ENCODE data around the gene GLUL.
"Not testable (repeated sequence)": the region's sequence is repeated elsewhere in the genome, so short reads cannot be mapped to it uniquely, and the experiment has no call there.

Gene GLUL

DNA sequence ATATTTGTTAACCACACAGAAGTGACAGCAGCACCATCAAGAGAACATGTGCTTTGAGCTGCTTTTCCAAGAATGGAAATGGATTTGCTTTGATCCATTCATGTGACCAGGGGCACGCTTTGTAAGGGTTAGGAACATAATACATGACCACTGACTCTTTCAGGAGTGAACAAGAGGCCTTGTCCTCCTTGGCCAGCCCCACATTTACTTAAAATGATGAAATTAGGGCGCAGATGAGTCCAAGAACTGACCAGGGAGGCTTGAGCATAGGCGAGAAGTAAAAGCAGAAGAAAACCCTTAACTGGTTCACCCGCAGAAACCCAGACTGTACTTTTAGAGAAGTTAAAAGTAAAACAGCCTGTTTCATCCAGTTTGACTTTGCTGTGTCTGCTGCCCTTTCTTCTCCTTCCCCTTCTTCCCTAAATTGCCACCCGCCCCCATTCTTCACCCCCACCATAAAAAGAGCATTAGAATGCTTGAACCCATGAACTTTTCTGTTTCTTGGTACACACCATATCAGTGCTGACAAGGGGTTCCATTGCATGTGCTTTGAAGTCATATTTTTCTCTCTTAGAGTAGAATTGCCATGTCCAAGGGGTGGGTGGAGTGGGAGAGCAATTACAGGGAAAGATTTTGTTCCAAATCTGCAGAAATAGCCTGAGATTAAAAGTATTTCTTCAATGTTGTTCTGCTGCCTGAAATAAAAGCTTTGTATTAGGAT lies 2.6 kb upstream of the GLUL start:
- no peak for DNase-seq

DNA sequence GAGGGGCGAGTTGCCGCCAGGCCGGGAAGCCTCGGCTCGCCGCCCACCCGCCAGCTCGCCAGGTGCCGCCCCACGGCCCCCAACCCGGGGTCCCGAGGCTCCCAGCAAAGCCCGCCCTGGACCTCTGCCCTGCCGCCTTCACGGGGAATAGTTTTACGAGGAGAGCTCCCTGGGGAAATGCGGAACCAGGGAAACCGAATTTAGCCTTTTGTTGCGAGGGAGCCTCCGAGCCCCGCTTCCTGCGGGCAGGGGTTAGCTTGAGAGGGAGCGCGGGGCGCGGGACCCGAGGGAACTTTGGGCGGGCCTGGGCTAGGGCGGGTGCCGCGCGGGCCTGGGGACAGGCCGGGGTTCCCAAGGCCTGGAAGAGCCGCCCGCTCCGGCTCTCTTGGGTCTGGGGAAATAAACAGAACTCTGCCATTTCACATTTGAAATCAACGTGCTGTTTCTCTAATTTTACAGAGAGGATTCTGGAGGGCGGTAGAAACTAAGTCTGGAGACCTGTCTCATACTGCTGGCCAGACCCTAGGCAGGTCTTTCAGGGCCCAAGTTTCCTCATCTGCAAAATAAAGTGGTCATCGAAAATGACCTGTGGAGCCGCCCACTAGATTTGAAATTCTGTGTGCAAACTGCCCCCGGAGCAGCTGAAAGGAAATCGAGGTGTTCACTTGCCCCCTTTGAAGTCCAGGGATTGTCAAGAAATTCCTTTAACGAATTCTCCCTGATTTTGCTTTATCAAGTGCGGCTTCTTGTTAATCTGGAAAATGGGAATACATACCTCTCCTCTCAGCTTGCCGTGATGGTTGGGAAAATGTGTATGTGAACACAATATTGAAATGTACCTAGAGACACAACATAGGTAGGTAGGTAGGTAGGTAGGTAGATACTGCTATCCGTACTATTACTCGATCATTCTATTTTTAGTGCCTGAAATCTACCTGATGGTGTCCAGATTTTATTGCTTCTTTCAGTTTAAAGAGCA lies 749 bp upstream of the GLUL start:
- peak; percentile 12 for DNase-seq

DNA sequence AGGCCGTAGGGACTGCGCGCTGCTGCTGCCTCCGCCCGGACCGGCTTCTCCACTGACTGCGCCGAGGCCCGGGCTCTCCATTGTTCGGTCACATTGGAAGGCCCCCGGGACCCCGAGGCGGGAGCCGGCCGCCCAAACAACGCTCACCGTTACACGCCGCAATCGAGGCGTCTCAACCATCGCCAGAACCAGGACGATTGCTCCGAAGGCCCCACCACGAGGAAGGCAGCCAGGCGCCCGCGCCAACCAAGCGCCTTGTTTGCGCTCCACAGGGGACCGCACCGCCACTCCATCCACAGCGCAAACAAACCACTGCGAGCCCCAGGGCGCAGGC lies 595 bp downstream of the GLUL start:
- no peak for DNase-seq

DNA sequence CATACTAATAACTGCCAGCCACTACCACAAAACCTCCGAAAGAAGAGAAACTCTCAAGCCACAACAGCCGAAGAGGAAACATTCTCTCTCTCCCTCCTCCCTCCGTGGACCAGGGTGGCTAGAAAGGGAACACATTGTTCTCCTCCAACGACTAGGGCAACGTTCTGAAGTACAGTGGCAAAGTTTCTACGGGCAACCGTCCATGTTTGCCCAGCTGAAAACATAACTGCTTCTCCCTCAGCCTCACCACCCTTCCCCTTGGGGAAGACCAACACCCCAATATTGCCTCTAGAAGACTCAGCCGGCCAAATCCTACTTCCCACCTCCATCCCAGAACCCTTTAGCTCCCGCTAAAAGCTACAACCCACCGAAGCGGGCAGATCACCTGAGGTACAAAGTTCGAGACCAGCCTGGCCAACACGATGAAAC lies 2.0 kb downstream of the GLUL start:
- no peak for DNase-seq

DNA sequence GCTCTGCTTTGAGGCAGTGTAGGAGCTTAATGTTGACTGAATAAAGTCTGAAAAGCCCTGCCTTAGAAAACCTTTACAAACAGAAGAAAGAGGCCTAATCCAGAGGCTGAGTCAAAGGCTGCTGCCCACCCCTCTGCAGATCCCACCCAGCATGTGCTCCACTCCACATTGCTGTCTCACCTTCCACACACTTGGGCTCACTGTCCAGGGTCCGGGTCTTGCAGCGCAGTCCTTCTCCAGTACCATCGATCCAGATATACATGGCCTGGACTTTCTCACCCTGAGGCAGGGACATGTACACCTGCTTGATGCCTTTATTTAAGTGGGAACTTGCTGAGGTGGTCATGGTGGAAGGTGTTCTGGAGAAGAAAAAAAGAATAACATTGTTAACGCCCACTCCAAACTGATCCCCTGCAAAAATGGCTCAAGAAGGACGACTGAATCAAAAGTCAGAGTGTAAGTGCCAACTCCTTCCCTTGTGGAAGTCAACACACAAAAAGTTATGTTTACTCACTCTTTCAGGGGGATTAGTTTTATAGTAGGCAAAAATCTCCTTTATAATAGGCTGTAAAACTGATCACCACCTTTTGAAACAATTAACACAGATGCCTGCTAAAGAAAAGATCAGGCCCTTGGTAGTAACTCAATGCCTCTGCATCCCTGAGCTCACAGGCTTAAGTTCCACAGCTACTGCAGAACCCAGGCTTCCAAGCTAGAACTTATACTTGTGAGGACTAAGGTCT lies 3.0 kb downstream of the GLUL start:
- no peak for DNase-seq

DNA sequence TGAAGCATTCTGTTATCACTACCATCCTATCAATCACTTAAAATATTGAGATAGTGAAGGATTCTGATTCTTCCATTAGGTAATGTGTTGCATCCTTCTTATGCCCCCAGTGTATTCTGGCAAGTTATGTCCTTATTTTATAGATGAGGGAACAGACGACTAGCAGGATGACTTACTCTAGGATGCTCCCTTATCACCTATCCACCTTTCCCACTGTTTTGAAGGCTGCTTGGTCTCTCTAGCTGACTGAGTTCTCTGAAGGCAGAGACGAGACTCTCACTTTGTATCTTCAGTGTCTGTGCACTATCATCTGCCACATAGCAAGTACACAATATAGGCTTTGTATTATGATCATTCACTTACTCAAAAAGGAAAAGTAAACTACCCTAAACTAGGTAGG lies 4.0 kb downstream of the GLUL start:
- DNase-seq: no peak

DNA sequence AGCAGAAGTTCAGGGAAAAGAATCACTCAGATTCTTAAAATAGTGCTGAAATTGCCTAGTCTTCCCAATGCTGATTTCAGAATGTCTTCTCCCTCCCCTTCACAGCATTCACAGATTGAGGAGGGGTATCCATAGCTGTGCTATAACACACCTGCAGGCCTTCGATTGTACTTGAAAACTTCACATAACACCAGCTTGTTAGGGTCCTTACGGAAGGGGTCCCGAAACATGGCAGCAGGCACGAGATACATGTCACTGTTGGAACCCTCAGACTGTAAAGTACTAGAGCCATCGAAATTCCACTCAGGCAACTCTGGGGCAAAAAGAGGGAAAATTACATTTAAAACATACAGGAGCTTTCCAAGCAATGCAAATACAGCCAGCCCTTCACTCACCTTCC lies 4.6 kb downstream of the GLUL start:
- DNase-seq: no peak

DNA sequence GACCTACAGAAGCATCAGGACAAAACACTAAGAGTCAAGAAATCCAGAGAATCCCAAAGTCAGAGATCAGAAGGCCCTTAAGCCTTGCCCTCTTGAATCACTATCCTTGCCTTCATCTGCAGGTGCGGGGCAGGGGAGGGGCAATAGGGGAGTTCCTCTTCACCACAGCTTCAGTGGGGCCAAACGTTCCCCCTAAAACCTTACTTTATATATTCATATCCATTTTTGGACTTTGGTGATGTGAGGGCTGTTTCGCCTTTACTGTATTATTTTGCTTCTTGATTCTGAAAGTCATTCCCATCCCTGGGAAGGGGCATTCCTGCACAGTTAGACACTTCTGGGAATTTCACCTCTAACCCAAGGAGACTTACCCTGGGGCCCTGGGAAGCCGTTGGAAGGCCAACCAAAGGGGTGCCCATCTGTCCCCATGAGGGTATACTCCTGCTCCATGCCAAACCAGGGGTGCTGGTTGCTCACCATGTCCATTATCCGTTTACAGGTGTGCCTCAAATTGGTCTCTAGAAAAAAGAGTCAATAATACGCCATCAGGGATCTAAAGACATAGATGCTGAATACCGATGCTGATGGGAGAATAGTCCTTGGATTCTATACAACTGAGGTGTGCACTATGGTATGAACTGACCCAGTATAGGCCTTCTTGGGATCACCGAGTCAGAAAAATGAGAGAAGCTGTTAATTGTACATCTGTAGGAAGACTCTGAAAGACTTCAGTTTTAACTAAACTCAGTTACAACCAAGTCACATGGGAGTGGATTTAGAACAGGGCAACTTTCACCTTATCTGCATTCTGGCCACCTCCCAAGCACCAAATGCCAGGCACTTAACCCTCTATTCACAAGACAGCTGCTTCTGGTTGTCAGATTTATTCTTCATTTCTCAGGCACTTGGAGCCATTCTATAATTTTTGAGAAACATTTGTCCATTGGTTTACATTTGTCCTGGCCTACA lies 5.4 kb downstream of the GLUL start:
- no peak for DNase-seq

DNA sequence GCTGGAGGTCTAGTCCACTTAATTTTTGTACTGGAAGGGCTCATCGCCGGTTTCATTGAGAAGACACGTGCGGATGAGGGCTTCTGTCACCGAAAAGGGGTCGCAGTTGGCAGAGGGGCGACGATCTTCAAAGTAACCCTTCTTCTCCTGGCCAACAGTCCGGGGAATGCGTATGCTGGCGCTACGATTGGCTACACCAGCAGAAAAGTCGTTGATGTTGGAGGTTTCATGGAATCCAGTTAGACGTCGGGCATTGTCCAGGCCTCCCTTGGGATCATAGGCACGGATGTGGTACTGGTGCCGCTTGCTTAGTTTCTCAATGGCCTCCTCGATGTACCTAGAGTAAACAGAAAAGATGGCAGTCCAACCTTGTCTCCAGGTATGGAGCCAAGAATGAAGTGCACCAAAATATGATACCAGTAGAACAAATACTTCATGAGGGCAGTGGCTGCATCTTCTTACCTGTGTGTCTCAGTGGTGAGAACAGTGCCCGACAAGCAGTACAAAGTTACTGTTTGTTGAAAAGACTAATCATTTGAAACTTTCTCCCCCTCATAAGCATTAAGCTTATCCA lies 7.1 kb downstream of the GLUL start:
- no peak for DNase-seq

DNA sequence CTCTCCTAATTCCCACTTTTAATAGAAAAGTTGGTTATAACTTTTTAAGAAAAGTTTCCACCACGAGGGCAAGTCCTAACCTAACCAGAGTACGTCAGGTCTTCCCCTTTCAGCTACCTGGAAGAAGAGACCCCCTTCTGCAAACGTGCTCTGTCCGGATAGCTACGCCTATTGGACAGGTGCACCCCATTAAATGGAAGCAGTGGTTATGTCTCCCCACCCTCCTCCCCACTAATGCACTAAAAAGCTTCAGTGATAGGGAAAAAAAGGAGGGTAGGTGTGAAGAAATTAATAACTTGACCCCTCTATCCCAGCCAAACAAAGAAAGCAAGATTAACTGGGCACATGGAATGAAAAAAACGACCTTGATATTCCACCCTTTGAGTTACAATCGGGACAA lies 7.7 kb downstream of the GLUL start:
- no peak for DNase-seq

DNA sequence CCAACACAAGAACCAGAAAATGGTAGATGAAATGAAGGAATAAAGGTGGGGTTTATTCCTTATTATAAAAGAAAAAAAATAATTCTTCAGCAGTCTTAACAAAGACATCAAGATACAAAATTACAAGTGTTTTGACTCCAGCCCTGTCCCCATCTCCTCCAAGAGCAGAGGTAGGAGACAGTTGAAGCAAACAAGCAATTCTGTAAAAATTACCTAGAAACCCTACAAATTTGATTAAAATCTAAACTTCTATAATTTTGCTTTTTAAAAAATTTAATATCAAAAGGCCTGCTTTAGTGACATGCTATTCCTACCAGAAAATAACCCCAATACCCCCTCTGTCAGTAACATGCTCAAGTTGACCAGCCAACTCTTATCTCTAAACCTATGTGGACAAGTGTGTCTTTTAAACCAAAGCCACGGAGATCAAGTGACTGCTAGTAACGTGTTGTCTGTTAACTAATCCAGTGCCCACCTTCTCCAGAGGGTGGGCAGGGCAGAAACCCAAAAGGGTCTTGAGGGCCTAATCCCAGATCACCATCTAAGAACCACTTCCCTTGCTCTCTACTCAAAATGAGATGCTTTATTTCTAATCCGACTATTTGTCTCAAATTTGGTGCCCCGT lies 8.4 kb downstream of the GLUL start:
- no peak for DNase-seq

DNA sequence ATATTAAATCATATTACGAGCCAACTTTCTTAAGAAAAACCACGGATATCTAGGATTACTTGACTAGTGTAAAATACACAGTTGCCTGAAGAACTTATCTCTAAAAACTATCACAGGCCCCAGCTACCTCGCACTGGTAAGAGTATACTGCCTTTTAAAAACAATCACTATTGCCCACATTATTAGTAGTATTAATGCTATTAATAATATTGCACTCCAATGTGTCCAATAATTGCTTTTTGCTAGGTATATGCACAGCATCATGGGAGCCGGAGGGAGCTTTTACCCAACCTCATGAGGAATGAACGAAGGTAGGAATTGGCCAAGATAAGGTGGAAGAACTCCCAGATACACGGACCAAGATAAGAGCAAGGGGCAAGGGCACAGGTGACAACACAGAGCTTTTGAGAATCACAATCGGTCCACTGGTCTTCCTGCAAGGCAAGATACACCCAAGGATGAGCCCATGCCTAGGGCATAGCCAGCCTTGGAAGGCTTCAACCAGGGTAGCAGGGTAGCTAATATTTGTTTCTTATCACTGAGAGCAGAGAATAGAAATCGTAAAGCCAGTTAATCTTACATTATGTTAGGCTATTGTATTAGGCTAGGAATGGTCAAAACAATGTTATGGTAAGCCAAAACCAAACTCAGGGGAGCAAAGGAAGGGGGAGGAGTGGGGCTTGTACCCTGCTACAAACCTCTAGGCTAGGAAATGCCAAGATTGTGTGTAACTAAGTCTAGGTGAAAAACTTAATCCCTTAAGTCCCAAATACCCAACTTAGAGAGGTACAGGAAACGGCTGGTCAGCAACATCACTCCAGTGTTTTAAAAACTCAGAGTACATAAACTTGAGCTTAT lies 9.4 kb downstream of the GLUL start:
- DNase-seq: no peak

DNA sequence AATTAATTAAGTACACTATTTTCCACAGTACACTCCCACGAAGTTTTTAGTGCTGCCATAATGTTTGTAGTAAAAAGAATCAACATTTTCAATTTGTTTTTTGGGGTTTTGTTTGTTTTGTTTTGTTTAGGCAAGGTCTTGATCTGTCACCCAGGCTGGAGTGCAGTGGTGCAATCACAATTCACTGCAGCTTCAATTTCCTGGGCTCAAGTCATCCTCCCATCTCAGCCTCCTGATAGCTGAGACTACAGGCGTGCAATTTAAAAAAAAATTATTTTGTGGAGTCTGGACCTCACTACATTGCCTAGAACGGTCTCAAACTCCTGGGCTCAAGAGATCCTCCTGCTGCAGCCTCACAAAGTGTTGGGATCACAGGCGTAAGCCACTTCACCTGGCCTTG lies 11.4 kb downstream of the GLUL start:
- no peak for DNase-seq

DNA sequence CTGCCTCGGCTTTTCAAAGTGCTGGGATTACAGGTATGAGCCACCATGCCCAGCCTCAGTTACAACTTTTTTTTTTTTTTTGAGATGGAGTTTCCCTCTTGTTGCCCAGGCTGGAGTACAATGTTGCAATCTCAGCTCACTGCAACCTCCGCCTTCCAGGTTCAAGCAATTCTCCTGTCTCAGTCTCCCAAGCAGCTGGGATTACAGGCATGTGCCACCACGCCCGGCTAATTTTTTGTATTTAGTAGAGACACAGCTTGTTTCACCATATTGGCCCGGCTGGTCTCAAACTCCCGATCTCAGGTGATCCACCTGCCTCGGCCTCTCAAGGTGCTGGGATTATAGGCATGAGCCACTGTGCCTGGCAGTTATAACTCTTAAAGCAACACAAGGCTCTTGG lies 11.8 kb downstream of the GLUL start:
- not testable (repeated sequence) for DNase-seq

DNA sequence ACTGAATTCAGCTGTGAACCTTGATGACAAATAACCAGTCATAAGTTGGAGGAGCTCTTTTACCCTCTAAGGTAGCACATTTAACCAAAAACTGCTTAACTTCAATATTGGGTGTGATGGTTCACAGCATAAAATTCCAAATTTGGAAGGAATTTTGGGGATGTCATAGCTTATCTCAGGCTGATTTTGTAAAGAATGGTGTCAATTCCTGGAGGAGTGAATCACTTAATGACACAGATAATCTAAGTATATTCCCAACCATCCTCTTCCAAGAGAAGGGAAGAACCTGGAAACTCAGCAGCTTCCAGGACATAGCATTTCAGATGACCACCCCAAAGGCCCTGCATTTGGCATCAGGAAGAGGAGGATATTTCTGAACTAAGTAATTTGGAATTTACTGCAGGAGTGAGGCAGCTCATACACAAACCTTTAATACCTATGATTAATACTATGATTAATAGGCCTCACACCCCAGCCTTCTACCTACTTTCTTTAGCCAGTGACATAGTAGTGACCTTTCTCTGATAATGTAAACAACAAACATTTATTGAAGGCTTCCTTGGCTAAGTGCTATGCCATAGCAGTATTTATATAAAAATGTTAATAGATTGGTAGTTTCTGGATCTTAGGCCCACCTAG lies 14.5 kb downstream of the GLUL start:
- DNase-seq: no peak

DNA sequence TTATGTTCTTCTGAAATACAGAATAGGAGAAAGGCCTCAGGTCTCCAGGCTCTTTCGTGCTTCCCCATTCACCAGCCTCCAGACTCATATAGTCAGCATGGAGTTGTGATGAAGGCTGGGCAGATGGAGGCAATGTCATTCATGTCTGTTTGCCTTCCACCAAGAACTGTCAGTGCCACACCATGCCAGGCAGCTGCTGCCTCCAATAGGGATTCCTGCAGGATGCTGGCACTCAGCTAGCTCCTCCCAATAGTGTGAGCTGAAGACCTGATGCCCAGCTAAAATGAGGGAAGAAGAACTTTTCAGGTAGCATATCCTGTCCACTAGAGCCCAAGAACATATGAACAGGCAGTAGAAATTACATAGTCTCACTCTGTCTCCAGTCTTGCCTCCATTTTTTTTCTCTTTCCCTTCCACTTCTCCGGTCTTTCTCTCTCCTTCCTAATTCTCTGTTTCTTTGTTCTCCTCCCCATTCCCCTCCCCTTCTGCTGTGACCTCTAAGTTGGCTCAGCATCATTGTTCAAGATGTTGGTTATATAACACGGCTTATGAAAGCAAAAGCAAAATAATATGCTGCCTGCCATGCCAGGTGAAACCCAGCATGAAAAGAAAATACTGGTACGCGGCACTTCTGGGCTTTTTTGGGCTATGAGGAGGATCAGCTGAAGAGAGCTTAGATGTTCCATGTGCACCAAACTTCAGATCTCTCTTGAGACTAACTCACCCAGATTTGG lies 17.3 kb downstream of the GLUL start:
- DNase-seq: no peak

DNA sequence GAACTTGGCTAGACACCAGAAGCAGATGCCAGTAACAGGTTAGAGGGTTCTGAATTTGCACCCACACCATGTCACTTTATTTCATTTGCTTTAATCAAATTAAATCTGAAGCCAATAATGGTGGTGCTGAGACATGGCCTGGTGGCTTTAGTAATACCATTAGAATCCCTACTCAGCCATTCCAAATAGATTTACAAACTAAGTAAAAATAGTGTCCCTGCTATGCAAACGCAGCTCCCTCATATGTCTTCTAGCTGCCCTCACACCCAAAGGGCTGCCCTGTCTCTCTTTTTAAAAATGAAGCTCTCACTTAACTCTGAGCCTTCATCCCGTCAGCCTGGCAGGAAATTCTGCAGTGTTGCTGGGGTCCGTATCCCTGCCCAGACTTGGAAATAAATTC lies 21.1 kb downstream of the GLUL start:
- no peak for DNase-seq

DNA sequence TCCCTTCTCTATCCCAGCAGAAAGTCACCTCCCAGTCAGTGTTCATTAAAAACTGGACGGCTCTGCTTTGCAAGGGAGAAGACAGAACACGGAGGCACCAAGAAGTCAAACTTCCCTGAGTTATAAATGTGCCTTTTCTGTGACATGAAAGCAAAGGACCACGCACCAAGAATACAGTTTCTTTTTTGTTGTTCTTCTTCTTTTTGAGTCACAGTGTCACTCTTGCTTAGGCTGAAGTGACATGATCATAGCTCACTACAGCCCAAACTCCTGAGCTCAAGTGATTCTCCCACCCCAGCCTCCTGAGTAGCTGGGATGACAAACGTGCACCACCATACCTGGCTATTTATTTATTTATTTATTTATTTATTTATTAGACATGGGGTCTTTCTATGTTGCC lies 22.7 kb downstream of the GLUL start:
- no peak for DNase-seq

DNA sequence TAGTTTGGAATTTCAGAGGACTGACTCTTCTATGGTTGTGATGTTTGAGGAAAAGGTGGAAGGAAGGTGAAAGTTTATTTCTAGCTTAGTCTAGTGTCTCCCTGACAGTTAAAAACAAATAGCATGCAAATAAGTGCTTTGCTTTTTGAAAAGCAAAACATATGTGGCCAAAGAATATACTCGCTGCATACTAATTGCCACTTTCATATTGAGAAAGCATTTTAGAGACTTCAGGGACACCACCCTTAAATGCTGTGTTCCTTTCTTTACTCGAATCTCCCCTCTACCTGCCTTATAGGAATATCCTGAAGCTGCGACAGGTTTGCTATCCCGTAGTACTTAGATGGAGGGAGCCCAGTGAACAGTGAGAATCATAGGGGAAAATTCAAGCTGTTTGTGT lies 23.2 kb downstream of the GLUL start:
- DNase-seq: no peak
